K562 (cell line): ENCODE results near the gene PPFIBP2. TPM values are rescaled to one million over a fixed set of nuclear protein-coding genes. Genes with fewer than 3 reads are reported as not detected.

ENCODE experiments used
- ATAC-seq: fragments of 200-7000 bp; cut with Tn5 transposase; 3 replicates; pipeline ENCODE4 v1.9.1; 2020; ENCODE audit warnings: moderate library complexity
- BruUV-seq: library from RNA; stranded (reverse); fragments of 400-500 nt; replicated peaks from 2 replicates; lab custom pipeline; 2021; lab: Mats Ljungman, UMichigan
- CTCF ChIA-PET: fragments of 300-600 bp; formaldehyde crosslinking; extraction: SDS; loops from one replicate; lab custom pipeline; 2021; ENCODE audit warnings: low intra/inter-chr PET ratio; lab: Yijun Ruan, JAX
- POLR2A ChIA-PET: fragments of 300-600, 350-650 bp; sonication (Branson Sonifier 250); formaldehyde crosslinking; extraction: SDS; loops from one replicate; lab custom pipeline; 2021; ENCODE audit warnings: antibody characterized with exemption, inconsistent platforms; lab: Yijun Ruan, JAX
- DNase-seq, 4 experiments: peaks; one replicate each; pipeline versions ENCODE4 v3.0.0 to v3.0.0-alpha.2; 2011 to 2018; ENCODE audit warnings: low spot score in 3 of 4, mixed read lengths in 3 of 4; ENCODE audit errors: extremely low read depth in 1 of 4
- FAIRE-seq: peaks from 2 replicates; lab custom pipeline; 2011; peaks lifted over from hg19 to GRCh38; lab: Jason Lieb, UNC
- H2AFZ ChIP-seq: 2 replicates; pipeline ENCODE4 v1.6.0; 2011; ENCODE audit warnings: low read depth, low read length, control low read depth, inconsistent platforms
- H3K27ac ChIP-seq: fragments of 200-600 bp; 3 replicates; pipeline ENCODE4 v1.8.0; 2011; ENCODE audit warnings: low read depth, mild to moderate bottlenecking, control low read depth, inconsistent platforms, low read length, moderate library complexity, mixed read lengths; ENCODE audit errors: extremely low read depth
- H3K27me3 ChIP-seq, 2 experiments: fragments of 300-600 bp in 1 of 2; 2 replicates in 1 of 2; 3 replicates in 1 of 2; pipeline versions ENCODE4 v1.6.0 to v1.8.0; 2011; ENCODE audit warnings: inconsistent platforms in 2 of 2, low read length in 2 of 2, mild to moderate bottlenecking in 1 of 2, mixed read lengths in 1 of 2, moderate library complexity in 1 of 2; ENCODE audit not compliant: control insufficient read depth in 2 of 2, insufficient read depth in 2 of 2
- H3K36me3 ChIP-seq: fragments of 300-600 bp; 3 replicates; pipeline ENCODE4 v1.8.0; 2011; ENCODE audit warnings: mild to moderate bottlenecking, low read length, inconsistent platforms; ENCODE audit not compliant: control insufficient read depth, insufficient read depth
- H3K4me1 ChIP-seq, 2 experiments: fragments of 200-600 bp in 1 of 2; replicated peaks in 1 of 2; 2 replicates in 1 of 2; 3 replicates in 1 of 2; pipeline versions ENCODE4 v1.5.1 to v1.8.0; 2011; ENCODE audit warnings: inconsistent platforms in 2 of 2, low read length in 2 of 2, mild to moderate bottlenecking in 1 of 2, mixed read lengths in 1 of 2, moderate library complexity in 1 of 2; ENCODE audit not compliant: control insufficient read depth in 2 of 2, insufficient read depth in 2 of 2
- H3K4me2 ChIP-seq: 2 replicates; pipeline ENCODE4 v1.6.1; 2011; ENCODE audit warnings: low read length, control low read depth, inconsistent platforms, mixed read lengths; ENCODE audit not compliant: insufficient read depth
- H3K4me3 ChIP-seq: fragments of 200-600 bp; sonication (generic), shearing (Covaris generic); 2 replicates; pipeline ENCODE4 v1.5.1; 2016; ENCODE audit warnings: control low read depth, inconsistent platforms
- H3K79me2 ChIP-seq: fragments of 200-600 bp; 3 replicates; pipeline ENCODE4 v1.8.0; 2011; ENCODE audit warnings: low read length, inconsistent platforms; ENCODE audit not compliant: control insufficient read depth, insufficient read depth
- H3K9ac ChIP-seq, 2 experiments: 2 replicates each; pipeline versions ENCODE4 v1.6.0 to v1.6.1; 2011; ENCODE audit warnings: low read depth in 2 of 2, low read length in 2 of 2, control low read depth in 1 of 2, inconsistent platforms in 1 of 2, mild to moderate bottlenecking in 1 of 2, mixed read lengths in 1 of 2; ENCODE audit not compliant: insufficient read depth in 1 of 2
- H3K9me1 ChIP-seq: one replicate; pipeline ENCODE4 v1.6.0; 2011; ENCODE audit warnings: inconsistent platforms, mild to moderate bottlenecking, low read length, moderate library complexity; ENCODE audit not compliant: control insufficient read depth, insufficient read depth
- H3K9me3 ChIP-seq: replicated peaks from 2 replicates; pipeline ENCODE4 v1.5.1; 2011; ENCODE audit warnings: low read depth, low read length, inconsistent platforms; ENCODE audit not compliant: control insufficient read depth, insufficient read depth
- H4K20me1 ChIP-seq: replicated peaks from 2 replicates; pipeline ENCODE4 v1.6.1; 2011; ENCODE audit warnings: low read length, inconsistent platforms, mixed read lengths; ENCODE audit not compliant: control insufficient read depth, insufficient read depth
- MBD2 ChIP-seq: sonication (generic); IDR thresholded peaks from 2 replicates; pipeline ENCODE4 v1.6.1; 2016; ENCODE audit warnings: low read depth, borderline replicate concordance
- NONO ChIP-seq, 2 experiments: fragments of 200-400 bp in 1 of 2; fragments of 450-650 bp in 1 of 2; formaldehyde crosslinking in 1 of 2; IDR thresholded peaks; 2 replicates each; pipeline ENCODE4 v1.6.1; 2017; ENCODE audit warnings: low read depth in 2 of 2, mild to moderate bottlenecking in 2 of 2, moderate library complexity in 2 of 2, low read length in 1 of 2
- SRF ChIP-seq, 2 experiments: fragments of 250-450, 450-650 bp in 1 of 2; sonication (Bioruptor Pico) in 1 of 2; sonication (generic) in 1 of 2; formaldehyde crosslinking; IDR thresholded peaks; 2 replicates each; pipeline versions ENCODE4 v1.5.0 to v1.5.1; 2020 to 2022; ENCODE audit warnings: mild to moderate bottlenecking in 1 of 2, missing genetic modification reagents in 1 of 2
- TCF7L2 ChIP-seq: fragments of 150-350 bp; IDR thresholded peaks from 2 replicates; pipeline ENCODE4 v1.6.1; 2016; ENCODE audit warnings: low read depth, mild to moderate bottlenecking, low read length, moderate library complexity
- ZNF184 ChIP-seq: sonication (generic); formaldehyde crosslinking; IDR thresholded peaks from 2 replicates; pipeline ENCODE4 v1.5.0; 2020; ENCODE audit warnings: missing genetic modification reagents
- ZNF395 ChIP-seq: fragments of 200-800 bp; sonication (Bioruptor generic); IDR thresholded peaks from 2 replicates; pipeline ENCODE4 v1.6.1; 2017; ENCODE audit warnings: missing genetic modification characterization, missing compliant biosample characterization
- ZNF584 ChIP-seq: fragments of 200-800 bp; sonication (Bioruptor generic); IDR thresholded peaks from 2 replicates; pipeline ENCODE4 v1.6.1; 2016; ENCODE audit warnings: low read depth, mild to moderate bottlenecking, missing genetic modification characterization, missing compliant biosample characterization
- whole genome bisulfite sequencing: fragments of 100-300 bp; shearing (Covaris generic); methylation state at CpG from one replicate; pipeline ENCODE4 v1.1.6; 2016; ENCODE audit warnings: low coverage, mixed read lengths; ENCODE audit not compliant: insufficient coverage; ENCODE audit errors: missing lambda C conversion rate; 5-methylcytosine and 5-hydroxymethylcytosine counted together
- in situ Hi-C: fragments of 300-500 bp; cut with MboI; formaldehyde crosslinking; loops from 4 replicates; pipeline ENCODE4 v1.15.0; 2018; ENCODE audit warnings: inconsistent platforms, mixed read lengths
- intact Hi-C: fragments of 100-400 bp; cut with micrococcal nuclease; formaldehyde crosslinking; loops from 2 replicates; pipeline ENCODE4 v1.14.2; 2022
- polyA plus RNA-seq, 8 experiments: library from polyadenylated mRNA; depleted of rRNA in 4 of 8; stranded (reverse) in 5 of 8; unstranded in 3 of 8; fragments of >200 nt; fragmentation: Nextera tagmentation in 2 of 8; fragmentation: Illumina TruSeq in 1 of 8; extraction: Ambion mirVana in 2 of 8; extraction: Trizol in 1 of 8; gene quantifications; 2 replicates each; pipeline versions ENCODE4 v1.2.1 to v1.2.3, GENCODE V29; 2011 to 2014; ENCODE audit warnings: inconsistent platforms in 1 of 8, missing spikeins in 1 of 8
- total RNA-seq, 7 experiments: library from RNA; depleted of rRNA in 6 of 7; stranded (reverse); fragments of >200 nt in 6 of 7; fragmentation: Illumina TruSeq in 2 of 7; extraction: Trizol in 2 of 7; gene quantifications; 2 replicates each; pipeline versions ENCODE4 v1.2.1 to v1.2.3, GENCODE V29; 2011 to 2021; ENCODE audit warnings: low replicate concordance in 1 of 7
- TF ChIP-seq, protein P1 (sequence below): fragments of 250-450 bp; sonication (Bioruptor Pico); IDR thresholded peaks from 2 replicates; pipeline ENCODE4 v1.5.0; 2022; ENCODE audit warnings: mild to moderate bottlenecking
- TF ChIP-seq, protein P2 (sequence below), 2 experiments: IDR thresholded peaks; 2 replicates each; pipeline ENCODE4 v1.6.1; 2011; ENCODE audit warnings: borderline replicate concordance in 1 of 2, control low read depth in 1 of 2, low read depth in 1 of 2, low read length in 1 of 2, mild to moderate bottlenecking in 1 of 2, mixed read lengths in 1 of 2, moderate library complexity in 1 of 2; ENCODE audit not compliant: insufficient read depth in 1 of 2, insufficient read length in 1 of 2, poor library complexity in 1 of 2, severe bottlenecking in 1 of 2; ENCODE audit errors: extremely low read depth in 1 of 2

PPFIBP2 gene
- total and polyA plus RNA-seq, 9 of the 15 experiments (the other 6 are each of a cell fraction or from before 2014, with no cell fraction given), result 0.18 to 3.4 (median 1.2) TPM

DNA sequence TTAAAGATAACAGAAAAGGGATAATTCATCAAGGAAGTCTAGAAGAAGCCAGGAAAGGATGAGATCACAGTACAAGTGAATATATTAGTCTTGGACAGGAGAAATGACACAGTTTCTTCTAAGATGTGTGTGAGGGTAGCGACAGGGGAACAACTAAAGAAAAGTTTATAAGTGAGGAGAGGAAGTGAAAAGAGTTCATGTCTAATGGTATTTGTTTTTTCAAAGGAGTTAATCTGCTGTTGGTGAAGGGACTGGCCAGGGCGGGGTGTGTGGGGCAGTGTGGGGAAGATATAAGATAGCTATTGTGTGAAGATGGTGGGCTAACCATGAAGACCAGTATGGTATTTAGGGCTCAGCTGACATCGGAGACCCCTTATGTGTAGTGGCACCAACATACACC is 7.6 kb upstream of the PPFIBP2 start:
- Histone ChIP-seq H3K9me3 (no peaks in the 10 kb centered on the region), H3K4me3 (no peak overlapping the region), H3K9ac (no peak overlapping the region), H3K4me2 (no peak overlapping the region), H3K4me1 (no peaks in the 10 kb centered on the region), H3K27me3 (0 out of 5 replicates have a peak, but pooled peaks cover 0 to 1% of the 10 kb centered on the region in 2 experiments), H2AFZ (no peak overlapping the region), H4K20me1 (no peaks in the 10 kb centered on the region), H3K79me2 (no peaks in the 10 kb centered on the region), H3K36me3 (no peaks in the 10 kb centered on the region), H3K9me1 (no peaks in the 10 kb centered on the region), H3K27ac (no peak overlapping the region)
- ATAC-seq (no peak), FAIRE-seq (no peak), DNase-seq (no peak)
- CTCF ChIA-PET, result no interaction called here
- WGBS, result 0% methylated on average over 3 of the region's 3 CpGs
- no TSS peak for BruUV-seq
- POLR2A ChIA-PET, result no interaction called here
- TF ChIP-seq MBD2 (no peak), NONO (IDR thresholded peaks at IDR 0.05; ENCODE audit: low read depth in 2 of 2, low read length in 1 of 2) (no peak), ZNF395 (CRISPR knock-in tag) (no peak), TCF7L2 (no peak), SRF (CRISPR knock-in tag; IDR thresholded peaks at IDR 0.05) (no peak), ZNF184 (no peak), ZNF584 (no peak)
- TF ChIP-seq, protein P1, sequence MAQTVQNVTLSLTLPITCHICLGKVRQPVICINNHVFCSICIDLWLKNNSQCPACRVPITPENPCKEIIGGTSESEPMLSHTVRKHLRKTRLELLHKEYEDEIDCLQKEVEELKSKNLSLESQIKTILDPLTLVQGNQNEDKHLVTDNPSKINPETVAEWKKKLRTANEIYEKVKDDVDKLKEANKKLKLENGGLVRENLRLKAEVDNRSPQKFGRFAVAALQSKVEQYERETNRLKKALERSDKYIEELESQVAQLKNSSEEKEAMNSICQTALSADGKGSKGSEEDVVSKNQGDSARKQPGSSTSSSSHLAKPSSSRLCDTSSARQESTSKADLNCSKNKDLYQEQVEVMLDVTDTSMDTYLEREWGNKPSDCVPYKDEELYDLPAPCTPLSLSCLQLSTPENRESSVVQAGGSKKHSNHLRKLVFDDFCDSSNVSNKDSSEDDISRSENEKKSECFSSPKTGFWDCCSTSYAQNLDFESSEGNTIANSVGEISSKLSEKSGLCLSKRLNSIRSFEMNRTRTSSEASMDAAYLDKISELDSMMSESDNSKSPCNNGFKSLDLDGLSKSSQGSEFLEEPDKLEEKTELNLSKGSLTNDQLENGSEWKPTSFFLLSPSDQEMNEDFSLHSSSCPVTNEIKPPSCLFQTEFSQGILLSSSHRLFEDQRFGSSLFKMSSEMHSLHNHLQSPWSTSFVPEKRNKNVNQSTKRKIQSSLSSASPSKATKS (CRISPR knock-in tag), result no peak
- TF ChIP-seq, protein P2, sequence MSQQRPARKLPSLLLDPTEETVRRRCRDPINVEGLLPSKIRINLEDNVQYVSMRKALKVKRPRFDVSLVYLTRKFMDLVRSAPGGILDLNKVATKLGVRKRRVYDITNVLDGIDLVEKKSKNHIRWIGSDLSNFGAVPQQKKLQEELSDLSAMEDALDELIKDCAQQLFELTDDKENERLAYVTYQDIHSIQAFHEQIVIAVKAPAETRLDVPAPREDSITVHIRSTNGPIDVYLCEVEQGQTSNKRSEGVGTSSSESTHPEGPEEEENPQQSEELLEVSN (IDR thresholded peaks at IDR 0.05; ENCODE audit: borderline replicate concordance in 1 of 2, extremely low read depth in 1 of 2, insufficient read depth in 1 of 2, insufficient read length in 1 of 2, low read depth in 1 of 2, low read length in 1 of 2, poor library complexity in 1 of 2, severe bottlenecking in 1 of 2), result no peak
- in situ Hi-C loops, result no loop called here
- intact Hi-C loops, result no loop called here
